Liver (tissue), 9 donors: ENCODE measurements around the gene UQCRFS1. TPM values are rescaled to one million over a fixed set of nuclear protein-coding genes. Genes with fewer than 3 reads are reported as not detected.

ENCODE experiments used
- DNase-seq: peaks from one replicate; pipeline ENCODE4 v3.0.0-alpha.2; 2017; ENCODE audit warnings: low spot score
- H3K27ac ChIP-seq, 2 donors: one replicate each; pipeline ENCODE4 v1.7.0; 2013; ENCODE audit warnings: inconsistent platforms in 2 of 2, low read length in 2 of 2, control low read depth in 1 of 2, low read depth in 1 of 2, mild to moderate bottlenecking in 1 of 2
- H3K27me3 ChIP-seq, 4 donors: one replicate each; pipeline versions ENCODE4 v1.6.1 to v1.7.0; 2013; ENCODE audit warnings: low read length in 3 of 4, inconsistent platforms in 1 of 4, mild to moderate bottlenecking in 1 of 4, moderate library complexity in 1 of 4; ENCODE audit not compliant: control insufficient read depth in 4 of 4, insufficient read depth in 4 of 4
- H3K36me3 ChIP-seq, 4 donors: one replicate each; pipeline versions ENCODE4 v1.6.1 to v1.7.0; 2013; ENCODE audit warnings: low read length in 3 of 4, mild to moderate bottlenecking in 3 of 4, low read depth in 1 of 4, moderate library complexity in 1 of 4; ENCODE audit not compliant: control insufficient read depth in 4 of 4, insufficient read depth in 3 of 4
- H3K4me1 ChIP-seq, 4 donors: one replicate each; pipeline versions ENCODE4 v1.6.1 to v1.7.0; 2013; ENCODE audit warnings: low read length in 3 of 4, mild to moderate bottlenecking in 3 of 4, moderate library complexity in 1 of 4; ENCODE audit not compliant: control insufficient read depth in 4 of 4, insufficient read depth in 4 of 4
- H3K4me3 ChIP-seq, 3 donors: one replicate each; pipeline versions ENCODE4 v1.6.1 to v1.7.0; 2013; ENCODE audit warnings: low read length in 3 of 3, control low read depth in 1 of 3, low read depth in 1 of 3, mild to moderate bottlenecking in 1 of 3
- H3K9ac ChIP-seq, 2 donors: one replicate each; pipeline ENCODE4 v1.7.0; 2013; ENCODE audit warnings: low read length in 2 of 2, mild to moderate bottlenecking in 2 of 2, moderate library complexity in 2 of 2, control low read depth in 1 of 2, low read depth in 1 of 2
- H3K9me3 ChIP-seq, 4 donors: one replicate each; pipeline versions ENCODE4 v1.6.1 to v1.7.0; 2013; ENCODE audit warnings: low read length in 3 of 4; ENCODE audit not compliant: control insufficient read depth in 4 of 4
- ATF3 ChIP-seq: IDR thresholded peaks from 2 replicates; pipeline ENCODE4 v1.6.1; 2016; ENCODE audit warnings: antibody characterized with exemption
- CTCF ChIP-seq: fragments of 150-350 bp; IDR thresholded peaks from 2 replicates; pipeline ENCODE4 v1.5.1; 2017; ENCODE audit warnings: improper control_type of control experiment, low read depth, low read length; ENCODE audit not compliant: missing input control
- EGR1 ChIP-seq, 2 donors: IDR thresholded peaks; 2 replicates each; pipeline ENCODE4 v1.6.1; 2016 to 2018; ENCODE audit warnings: antibody characterized with exemption in 2 of 2, low read depth in 2 of 2
- FOXA1 ChIP-seq: IDR thresholded peaks from 2 replicates; pipeline ENCODE4 v1.6.1; 2016; ENCODE audit warnings: antibody characterized with exemption
- FOXA2 ChIP-seq: IDR thresholded peaks from 2 replicates; pipeline ENCODE4 v1.6.1; 2016; ENCODE audit warnings: antibody characterized with exemption
- GABPA ChIP-seq, 2 donors: IDR thresholded peaks in 1 of 2; conservative IDR thresholded peaks in 1 of 2; 2 replicates each; pipeline ENCODE4 v1.6.1; 2016; ENCODE audit warnings: antibody characterized with exemption in 2 of 2, mild to moderate bottlenecking in 1 of 2, moderate library complexity in 1 of 2
- HNF4A ChIP-seq, 2 donors: conservative IDR thresholded peaks; 2 replicates each; pipeline ENCODE4 v1.6.1; 2016; ENCODE audit warnings: antibody characterized with exemption in 2 of 2, mild to moderate bottlenecking in 2 of 2
- HNF4G ChIP-seq: IDR thresholded peaks from 2 replicates; pipeline ENCODE4 v1.6.1; 2016; ENCODE audit warnings: antibody characterized with exemption
- JUND ChIP-seq, 2 donors: IDR thresholded peaks; 2 replicates each; pipeline ENCODE4 v1.6.1; 2016; ENCODE audit warnings: antibody characterized with exemption in 2 of 2
- MAX ChIP-seq: IDR thresholded peaks from 2 replicates; pipeline ENCODE4 v1.6.1; 2016; ENCODE audit warnings: antibody characterized with exemption
- NR2F2 ChIP-seq: IDR thresholded peaks from 2 replicates; pipeline ENCODE4 v1.6.1; 2016; ENCODE audit warnings: antibody characterized with exemption
- RAD21 ChIP-seq, 2 donors: IDR thresholded peaks; 2 replicates each; pipeline ENCODE4 v1.6.1; 2016; ENCODE audit warnings: antibody characterized with exemption in 2 of 2, mild to moderate bottlenecking in 2 of 2
- RXRA ChIP-seq, 2 donors: IDR thresholded peaks; 2 replicates each; pipeline ENCODE4 v1.6.1; 2017 to 2018; ENCODE audit warnings: antibody characterized with exemption in 2 of 2, mild to moderate bottlenecking in 1 of 2
- SP1 ChIP-seq: IDR thresholded peaks from 2 replicates; pipeline ENCODE4 v1.6.1; 2018; ENCODE audit warnings: antibody characterized with exemption, mild to moderate bottlenecking
- TAF1 ChIP-seq: conservative IDR thresholded peaks from 2 replicates; pipeline ENCODE4 v1.6.1; 2016; ENCODE audit warnings: antibody characterized with exemption, mild to moderate bottlenecking
- YY1 ChIP-seq: IDR thresholded peaks from 2 replicates; pipeline ENCODE4 v1.6.1; 2016; ENCODE audit warnings: antibody characterized with exemption, mild to moderate bottlenecking
- ZBTB33 ChIP-seq: IDR thresholded peaks from 2 replicates; pipeline ENCODE4 v1.6.1; 2016; ENCODE audit warnings: antibody characterized with exemption
- WGBS: extraction: QIAGEN DNeasy Blood & Tissue Kit; methylation state at CpG from one replicate; pipeline ENCODE4 v1.1.7; 2013; 5-methylcytosine and 5-hydroxymethylcytosine counted together
- polyA plus RNA-seq, 2 donors: library from polyadenylated mRNA; stranded (reverse) in 1 of 2; unstranded in 1 of 2; fragments of 200-250 nt in 1 of 2; fragments of >200 nt in 1 of 2; fragmentation: Nextera tagmentation in 1 of 2; extraction: Ambion mirVana in 1 of 2; gene quantifications; one replicate each; pipeline versions ENCODE4 v1.2.1 to v1.2.3, GENCODE V29; 2013 to 2015
- total RNA-seq, 2 donors: library from RNA; depleted of rRNA; stranded (reverse); fragments of >200 nt; gene quantifications; one replicate each; pipeline ENCODE4 v1.2.3, GENCODE V29; 2014
- donor health status: healthy.
- donor health status: healthy.
- donor health status: healthy.
- donor health status: healthy.
- donor health status: healthy.

UQCRFS1 gene
- total and polyA plus RNA-seq, 4 donors, result 19.1 to 71.2 (median 32.7) TPM

GRCh38 chr19:29194658-29195057 lies 18.3 kb downstream of the UQCRFS1 start:
- TF ChIP-seq NR2F2, result no peak
- TF ChIP-seq GABPA (IDR thresholded peaks at IDR 0.05 in 1 of 2, conservative IDR thresholded peaks at IDR 0.05 in 1 of 2), result no peak
- TF ChIP-seq EGR1 (IDR thresholded peaks at IDR 0.05; ENCODE audit: low read depth in 2 of 2), result no peak
- TF ChIP-seq JUND (IDR thresholded peaks at IDR 0.05), result no peak
- TF ChIP-seq FOXA2, result no peak
- H3K27me3 ChIP-seq, result no peaks in the 10 kb centered on the region
- H3K9ac ChIP-seq, result no peak overlapping the region
- H3K4me3 ChIP-seq, result no peak overlapping the region
- no peak for DNase-seq
- no peaks in the 10 kb centered on the region for H3K4me1 ChIP-seq
- no peak overlapping the region for H3K27ac ChIP-seq
- no peaks in the 10 kb centered on the region for H3K36me3 ChIP-seq
- WGBS, result 51% methylated on average over 2 of the region's 2 CpGs
- no peaks in the 10 kb centered on the region for H3K9me3 ChIP-seq

GRCh38 chr19:29193155-29193554 lies 19.8 kb downstream of the UQCRFS1 start:
- Histone ChIP-seq H3K27ac (no peak overlapping the region), H3K36me3 (no peaks in the 10 kb centered on the region), H3K4me1 (no peaks in the 10 kb centered on the region), H3K9me3 (no peaks in the 10 kb centered on the region), H3K9ac (no peak overlapping the region), H3K4me3 (no peak overlapping the region), H3K27me3 (no peaks in the 10 kb centered on the region)
- WGBS, result 82% methylated on average over 5 of the region's 5 CpGs
- no peak for DNase-seq
- TF ChIP-seq ZBTB33 (no peak), EGR1 (IDR thresholded peaks at IDR 0.05; ENCODE audit: low read depth in 2 of 2) (no peak), HNF4G (no peak), SP1 (no peak), JUND (IDR thresholded peaks at IDR 0.05) (no peak)

GRCh38 chr19:29191005-29191404 lies 21.9 kb downstream of the UQCRFS1 start:
- Histone ChIP-seq H3K4me3 (no peak overlapping the region), H3K36me3 (no peaks in the 10 kb centered on the region), H3K27ac (no peak overlapping the region), H3K4me1 (no peaks in the 10 kb centered on the region), H3K9ac (no peak overlapping the region), H3K9me3 (no peaks in the 10 kb centered on the region), H3K27me3 (no peaks in the 10 kb centered on the region)
- TF ChIP-seq MAX (no peak), FOXA1 (no peak)
- no peak for DNase-seq
- WGBS, result 89% methylated on average over 8 of the region's 8 CpGs

- no peaks in the 10 kb centered on the region for H3K9me3 ChIP-seq
- H3K27ac ChIP-seq, result no peak overlapping the region
- H3K4me3 ChIP-seq, result no peak overlapping the region
- DNase-seq, result no peak
- 90% methylated on average over 6 of the region's 6 CpGs for WGBS
- H3K36me3 ChIP-seq, result no peaks in the 10 kb centered on the region
- no peak overlapping the region for H3K9ac ChIP-seq
- H3K4me1 ChIP-seq, result no peaks in the 10 kb centered on the region
- no peaks in the 10 kb centered on the region for H3K27me3 ChIP-seq
- TF ChIP-seq CTCF (no peak), GABPA (IDR thresholded peaks at IDR 0.05 in 1 of 2, conservative IDR thresholded peaks at IDR 0.05 in 1 of 2) (no peak), FOXA1 (no peak), HNF4G (no peak), RAD21 (IDR thresholded peaks at IDR 0.05) (no peak), FOXA2 (no peak), ATF3 (no peak), RXRA (IDR thresholded peaks at IDR 0.05) (no peak), HNF4A (conservative IDR thresholded peaks at IDR 0.05) (no peak), ZBTB33 (no peak), SP1 (no peak), TAF1 (no peak), JUND (IDR thresholded peaks at IDR 0.05) (no peak), EGR1 (IDR thresholded peaks at IDR 0.05; ENCODE audit: low read depth in 2 of 2) (no peak), MAX (no peak), NR2F2 (no peak), YY1 (no peak)
Observed at GRCh38 chr19:29189033-29189360, 24.0 kb downstream of the UQCRFS1 start.
